HEK293 (cell line): ENCODE measurements around the gene IFT27.

Experiments
- CTCF ChIA-PET: fragments of 350-600 bp; formaldehyde crosslinking; extraction: SDS; loops from one replicate; lab custom pipeline; 2021; ENCODE audit warnings: antibody characterized with exemption; lab: Yijun Ruan, JAX
- POLR2A ChIA-PET: fragments of 300-600 bp; formaldehyde crosslinking; extraction: SDS; loops from one replicate; lab custom pipeline; 2020; ENCODE audit warnings: antibody characterized with exemption, inconsistent platforms; lab: Yijun Ruan, JAX
- H3K27ac ChIP-seq: fragments of 200-500 bp; sonication (Bioruptor generic); 2 replicates; pipeline ENCODE4 v1.5.1; 2014; ENCODE audit warnings: low read depth, low read length, control low read depth, inconsistent platforms; ENCODE audit errors: extremely low read depth
- H3K36me3 ChIP-seq, 2 experiments: fragments of 200-500 bp in 1 of 2; sonication (Bioruptor generic) in 1 of 2; 1 replicate in 1 of 2; 2 replicates in 1 of 2; pipeline ENCODE4 v1.5.1; 2014 to 2017; ENCODE audit warnings: inconsistent platforms in 2 of 2, low read length in 2 of 2; ENCODE audit not compliant: control insufficient read depth in 2 of 2, insufficient read depth in 1 of 2
- H3K4me1 ChIP-seq: fragments of 200-500 bp; sonication (Bioruptor generic); 2 replicates; pipeline ENCODE4 v1.5.1; 2014; ENCODE audit warnings: mild to moderate bottlenecking, low read length, inconsistent platforms; ENCODE audit not compliant: control insufficient read depth, insufficient read depth
- H3K4me3 ChIP-seq: 2 replicates; pipeline ENCODE4 v1.5.1; 2011; ENCODE audit warnings: low read depth, mild to moderate bottlenecking, control low read depth, low read length, moderate library complexity
- H3K9me3 ChIP-seq: fragments of 200-500 bp; sonication (Bioruptor generic); 2 replicates; pipeline ENCODE4 v1.5.1; 2014; ENCODE audit warnings: low read depth, low read length, inconsistent platforms; ENCODE audit not compliant: control insufficient read depth, insufficient read depth
- GLIS2 ChIP-seq: fragments of 450-650 bp; formaldehyde crosslinking; IDR thresholded peaks from 2 replicates; pipeline ENCODE4 v1.5.1; 2016; ENCODE audit warnings: missing biosample characterization, missing genetic modification characterization
- MEIS1 ChIP-seq: sonication (generic); formaldehyde crosslinking; IDR thresholded peaks from 2 replicates; pipeline ENCODE4 v1.8.1; 2022; ENCODE audit warnings: missing genetic modification reagents, mild to moderate bottlenecking, borderline replicate concordance
- REPIN1 ChIP-seq: fragments of 450-650 bp; formaldehyde crosslinking; IDR thresholded peaks from 2 replicates; pipeline ENCODE4 v1.5.1; 2017; ENCODE audit warnings: missing biosample characterization, missing genetic modification characterization, low read depth
- SETDB1 ChIP-seq: IDR thresholded peaks from one replicate; pipeline ENCODE4 v1.6.1; 2017; ENCODE audit warnings: mild to moderate bottlenecking, low read length, moderate library complexity, mixed read lengths; ENCODE audit not compliant: insufficient read length
- WT1 ChIP-seq: fragments of 450-650 bp; formaldehyde crosslinking; IDR thresholded peaks from 2 replicates; pipeline ENCODE4 v1.5.1; 2016; ENCODE audit warnings: missing biosample characterization, missing genetic modification characterization
- YY1 ChIP-seq: fragments of 450-650 bp; formaldehyde crosslinking; IDR thresholded peaks from 2 replicates; pipeline ENCODE4 v1.5.1; 2018; ENCODE audit warnings: missing biosample characterization, missing genetic modification characterization
- YY2 ChIP-seq: fragments of 450-650 bp; formaldehyde crosslinking; IDR thresholded peaks from 2 replicates; pipeline ENCODE4 v1.5.1; 2016; ENCODE audit warnings: missing biosample characterization, missing genetic modification characterization
- ZBTB11 ChIP-seq: fragments of 450-650 bp; formaldehyde crosslinking; conservative IDR thresholded peaks from 2 replicates; pipeline ENCODE4 v1.5.1; 2016; ENCODE audit warnings: low read depth, missing biosample characterization, missing genetic modification characterization
- ZEB2 ChIP-seq: fragments of 450-650 bp; formaldehyde crosslinking; IDR thresholded peaks from 2 replicates; pipeline ENCODE4 v1.5.1; 2016; ENCODE audit warnings: missing biosample characterization, missing genetic modification characterization
- ZNF133 ChIP-seq: fragments of 450-650 bp; formaldehyde crosslinking; IDR thresholded peaks from 2 replicates; pipeline ENCODE4 v1.5.1; 2016; ENCODE audit warnings: missing biosample characterization, missing genetic modification characterization
- ZNF211 ChIP-seq: fragments of 450-650 bp; formaldehyde crosslinking; IDR thresholded peaks from 2 replicates; pipeline ENCODE4 v1.5.1; 2016; ENCODE audit warnings: low read depth, missing biosample characterization, missing genetic modification characterization
- ZNF26 ChIP-seq: fragments of 450-650 bp; formaldehyde crosslinking; IDR thresholded peaks from 2 replicates; pipeline ENCODE4 v1.5.1; 2016; ENCODE audit warnings: missing biosample characterization, missing genetic modification characterization
- ZNF366 ChIP-seq: fragments of 450-650 bp; formaldehyde crosslinking; conservative IDR thresholded peaks from 2 replicates; pipeline ENCODE4 v1.5.1; 2016; ENCODE audit warnings: missing biosample characterization, missing genetic modification characterization
- ZNF394 ChIP-seq: fragments of 450-650 bp; formaldehyde crosslinking; IDR thresholded peaks from 2 replicates; pipeline ENCODE4 v1.5.1; 2016; ENCODE audit warnings: missing biosample characterization, missing genetic modification characterization, mild to moderate bottlenecking, moderate library complexity, borderline replicate concordance
- ZNF416 ChIP-seq: fragments of 450-650 bp; formaldehyde crosslinking; IDR thresholded peaks from 2 replicates; pipeline ENCODE4 v1.5.1; 2016; ENCODE audit warnings: missing biosample characterization, missing genetic modification characterization
- ZNF501 ChIP-seq: fragments of 450-650 bp; formaldehyde crosslinking; IDR thresholded peaks from 2 replicates; pipeline ENCODE4 v1.5.1; 2016; ENCODE audit warnings: missing biosample characterization, missing genetic modification characterization
- ZNF510 ChIP-seq: fragments of 450-650 bp; formaldehyde crosslinking; IDR thresholded peaks from 2 replicates; pipeline ENCODE4 v1.5.1; 2018; ENCODE audit warnings: mild to moderate bottlenecking, missing genetic modification characterization, missing biosample characterization; ENCODE audit not compliant: insufficient replicate concordance
- ZNF513 ChIP-seq: fragments of 450-650 bp; IDR thresholded peaks from 2 replicates; pipeline ENCODE4 v1.5.1; 2018; ENCODE audit warnings: missing biosample characterization, missing genetic modification characterization
- ZNF529 ChIP-seq: fragments of 450-650 bp; formaldehyde crosslinking; IDR thresholded peaks from 2 replicates; pipeline ENCODE4 v1.5.1; 2017; ENCODE audit warnings: missing genetic modification characterization, missing biosample characterization; ENCODE audit not compliant: insufficient replicate concordance
- ZNF585B ChIP-seq: fragments of 450-650 bp; formaldehyde crosslinking; IDR thresholded peaks from 2 replicates; pipeline ENCODE4 v1.5.1; 2016; ENCODE audit warnings: missing biosample characterization, missing genetic modification characterization
- ZNF621 ChIP-seq: fragments of 450-650 bp; formaldehyde crosslinking; IDR thresholded peaks from 2 replicates; pipeline ENCODE4 v1.5.1; 2017; ENCODE audit warnings: missing biosample characterization, missing genetic modification characterization
- ZNF626 ChIP-seq: fragments of 450-650 bp; sonication (Bioruptor Pico); formaldehyde crosslinking; IDR thresholded peaks from 2 replicates; pipeline ENCODE4 v1.5.1; 2018; ENCODE audit warnings: missing biosample characterization, missing genetic modification characterization, inconsistent platforms
- ZNF629 ChIP-seq: fragments of 450-650 bp; formaldehyde crosslinking; IDR thresholded peaks from 2 replicates; pipeline ENCODE4 v1.5.1; 2017; ENCODE audit warnings: missing biosample characterization, missing genetic modification characterization
- ZNF664 ChIP-seq: fragments of 450-650 bp; formaldehyde crosslinking; IDR thresholded peaks from 2 replicates; pipeline ENCODE4 v1.5.1; 2016; ENCODE audit warnings: missing biosample characterization, missing genetic modification characterization
- ZNF776 ChIP-seq: fragments of 450-650 bp; formaldehyde crosslinking; IDR thresholded peaks from 2 replicates; pipeline ENCODE4 v1.5.0; 2017; ENCODE audit warnings: missing biosample characterization, missing genetic modification characterization, borderline replicate concordance
- TF ChIP-seq, protein P1 (sequence below): fragments of 450-650 bp; formaldehyde crosslinking; IDR thresholded peaks from 2 replicates; pipeline ENCODE4 v1.5.1; 2016; ENCODE audit warnings: missing biosample characterization, missing genetic modification characterization

The IFT27 gene

DNA sequence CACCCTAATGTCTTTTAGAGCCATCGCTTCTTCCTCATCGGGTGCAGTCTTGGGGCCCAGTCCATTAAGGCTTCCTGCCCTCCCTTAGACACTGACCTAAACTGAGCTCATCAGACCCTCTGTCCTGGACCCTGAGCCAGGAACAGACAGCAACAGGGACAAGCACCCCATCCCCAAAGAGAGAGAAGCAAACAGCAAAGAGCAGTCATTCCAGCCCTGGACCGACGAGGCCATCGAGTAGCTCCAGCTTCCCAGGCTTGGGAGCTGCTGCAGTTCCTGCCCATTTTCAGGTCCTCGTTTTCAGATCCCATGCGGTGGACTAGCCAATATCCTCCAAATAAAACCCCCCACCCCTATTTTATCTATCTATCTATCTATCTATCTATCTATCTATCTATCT, 46.6 kb downstream of the IFT27 start:
- no peak overlapping the region for H3K4me3 ChIP-seq
- H3K36me3 ChIP-seq: no peaks in the 10 kb centered on the region
- H3K4me1 ChIP-seq: no peaks in the 10 kb centered on the region
- no peak overlapping the region for H3K27ac ChIP-seq
- no peak for TF ChIP-seq ZNF501 (tag by site-specific recombination)
- TF ChIP-seq ZNF585B: no peak
- TF ChIP-seq ZNF513: no peak
- TF ChIP-seq, protein P1, sequence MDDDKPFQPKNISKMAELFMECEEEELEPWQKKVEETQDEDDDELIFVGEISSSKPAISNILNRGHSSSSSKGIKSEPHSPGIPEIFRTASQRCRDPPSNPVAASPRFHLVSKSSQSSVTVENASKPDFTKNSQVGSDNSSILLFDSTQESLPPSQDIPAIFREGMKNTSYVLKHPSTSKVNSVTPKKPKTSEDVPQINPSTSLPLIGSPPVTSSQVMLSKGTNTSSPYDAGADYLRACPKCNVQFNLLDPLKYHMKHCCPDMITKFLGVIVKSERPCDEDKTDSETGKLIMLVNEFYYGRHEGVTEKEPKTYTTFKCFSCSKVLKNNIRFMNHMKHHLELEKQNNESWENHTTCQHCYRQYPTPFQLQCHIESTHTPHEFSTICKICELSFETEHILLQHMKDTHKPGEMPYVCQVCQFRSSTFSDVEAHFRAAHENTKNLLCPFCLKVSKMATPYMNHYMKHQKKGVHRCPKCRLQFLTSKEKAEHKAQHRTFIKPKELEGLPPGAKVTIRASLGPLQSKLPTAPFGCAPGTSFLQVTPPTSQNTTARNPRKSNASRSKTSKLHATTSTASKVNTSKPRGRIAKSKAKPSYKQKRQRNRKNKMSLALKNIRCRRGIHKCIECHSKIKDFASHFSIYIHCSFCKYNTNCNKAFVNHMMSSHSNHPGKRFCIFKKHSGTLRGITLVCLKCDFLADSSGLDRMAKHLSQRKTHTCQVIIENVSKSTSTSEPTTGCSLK (tag by site-specific recombination): no peak
- no peak for TF ChIP-seq ZNF366 (tag by site-specific recombination)
- no peak for TF ChIP-seq WT1 (tag by site-specific recombination)
- TF ChIP-seq GLIS2 (tag by site-specific recombination): no peak
- TF ChIP-seq YY2 (tag by site-specific recombination): no peak
- TF ChIP-seq ZNF629 (tag by site-specific recombination): no peak
- no peak for TF ChIP-seq ZNF211
- no peak for TF ChIP-seq ZNF664 (tag by site-specific recombination)
- TF ChIP-seq ZNF416: no peak
- TF ChIP-seq REPIN1 (tag by site-specific recombination): no peak
- TF ChIP-seq MEIS1: no peak
- TF ChIP-seq ZNF394 (tag by site-specific recombination): no peak
- no peak for TF ChIP-seq ZBTB11 (tag by site-specific recombination)
- TF ChIP-seq ZNF510: no peak
- ChIA-PET CTCF (interaction anchor here (0.6 to 2.2 kb wide), 2 partner anchors 28 to 126 kb away, joined by 3 to 8 read pairs; no protein-coding TSS in a partner anchor), POLR2A (interaction anchor here (1.0 kb wide), 1 partner anchor 26 kb away, joined by 4 read pairs; no protein-coding TSS in a partner anchor)
- no peaks in the 10 kb centered on the region for H3K9me3 ChIP-seq

DNA sequence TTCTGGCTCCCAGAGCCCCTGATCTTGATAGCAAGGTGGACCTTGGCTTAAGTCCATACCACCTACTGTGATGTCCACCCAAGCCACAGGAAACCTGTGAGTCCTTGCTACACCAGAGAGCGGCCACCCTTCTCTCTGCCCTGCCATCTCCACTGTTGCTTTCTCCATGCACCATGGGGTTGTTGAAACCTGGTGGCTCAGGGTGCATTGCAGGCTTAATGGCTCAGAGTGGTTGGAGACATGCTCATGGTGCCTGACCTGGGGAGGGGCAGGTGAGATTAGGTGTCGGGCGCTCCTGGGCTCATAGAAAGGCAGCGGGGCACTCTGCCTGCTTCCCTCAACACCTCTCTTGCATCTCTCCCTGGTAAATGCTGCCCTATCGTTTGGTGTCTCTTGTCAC, 47.4 kb downstream of the IFT27 start:
- Histone ChIP-seq H3K36me3 (no peaks in the 10 kb centered on the region), H3K4me1 (no peaks in the 10 kb centered on the region), H3K4me3 (no peak overlapping the region), H3K27ac (no peak overlapping the region), H3K9me3 (no peaks in the 10 kb centered on the region)
- ChIA-PET CTCF (interaction anchor here (0.9 to 2.2 kb wide), 2 partner anchors 29 kb away, joined by 3 to 8 read pairs; no protein-coding TSS in a partner anchor), POLR2A (no interaction called here)
- TF ChIP-seq ZEB2: no peak
- TF ChIP-seq ZNF776 (tag by site-specific recombination): no peak
- no peak for TF ChIP-seq YY1
- no peak for TF ChIP-seq ZNF529 (tag by site-specific recombination)
- no peak for TF ChIP-seq ZNF133 (tag by site-specific recombination)
- no peak for TF ChIP-seq ZNF626 (tag by site-specific recombination)
- no peak for TF ChIP-seq SETDB1
- no peak for TF ChIP-seq ZNF26 (tag by site-specific recombination)
- no peak for TF ChIP-seq ZNF621 (tag by site-specific recombination)
